CD14-positive monocyte (primary cell): ENCODE measurements around the gene POM121L12. TPM values are rescaled to one million over a fixed set of nuclear protein-coding genes. Genes with fewer than 3 reads are reported as not detected.

Experiments
- DNase-seq, 3 donors: peaks; one replicate each; pipeline ENCODE4 v3.0.0-alpha.2; 2011 to 2022
- H2AFZ ChIP-seq: 2 replicates; pipeline ENCODE4 v1.6.0; 2012; ENCODE audit warnings: mild to moderate bottlenecking, low read depth, low read length, inconsistent platforms; ENCODE audit not compliant: insufficient read depth, poor library complexity, severe bottlenecking
- H3K27ac ChIP-seq, 2 donors: 1 replicate in 1 of 2; 2 replicates in 1 of 2; pipeline ENCODE4 v1.5.1; 2012 to 2013; ENCODE audit warnings: low read length in 2 of 2, control low read depth in 1 of 2, inconsistent platforms in 1 of 2, low read depth in 1 of 2, mild to moderate bottlenecking in 1 of 2
- H3K27me3 ChIP-seq, 2 donors: one replicate each; pipeline versions ENCODE4 v1.6.0 to v1.6.1; 2011 to 2013; ENCODE audit warnings: low read length in 2 of 2; ENCODE audit not compliant: control insufficient read depth in 2 of 2, insufficient read depth in 2 of 2
- H3K36me3 ChIP-seq, 2 donors: replicated peaks in 1 of 2; 1 replicate in 1 of 2; 2 replicates in 1 of 2; pipeline versions ENCODE4 v1.5.1 to v1.6.1; 2012 to 2013; ENCODE audit warnings: low read length in 2 of 2, control low read depth in 1 of 2, inconsistent platforms in 1 of 2, mild to moderate bottlenecking in 1 of 2; ENCODE audit not compliant: insufficient read depth in 2 of 2, control insufficient read depth in 1 of 2
- H3K4me1 ChIP-seq, 2 donors: 1 replicate in 1 of 2; 2 replicates in 1 of 2; pipeline versions ENCODE4 v1.5.1 to v1.6.1; 2012 to 2013; ENCODE audit warnings: low read length in 2 of 2, control low read depth in 1 of 2, inconsistent platforms in 1 of 2, mild to moderate bottlenecking in 1 of 2, moderate library complexity in 1 of 2; ENCODE audit not compliant: insufficient read depth in 2 of 2, control insufficient read depth in 1 of 2
- H3K4me2 ChIP-seq: replicated peaks from 2 replicates; pipeline ENCODE3; 2012; ENCODE audit warnings: low read length, moderate library complexity, mild to moderate bottlenecking; ENCODE audit not compliant: poor library complexity, severe bottlenecking; ENCODE audit errors: extremely low read depth
- H3K4me3 ChIP-seq, 3 experiments: fragments of 200-600 bp in 1 of 3; sonication (generic) in 1 of 3; replicated peaks in 1 of 3; 1 replicate in 2 of 3; 2 replicates in 1 of 3; pipeline ENCODE4 v1.5.1; 2011 to 2013; ENCODE audit warnings: low read length in 3 of 3, mild to moderate bottlenecking in 3 of 3, control low read depth in 2 of 3, low read depth in 2 of 3, inconsistent platforms in 1 of 3, moderate library complexity in 1 of 3
- H3K79me2 ChIP-seq: 2 replicates; pipeline ENCODE4 v1.6.0; 2012; ENCODE audit warnings: mild to moderate bottlenecking, control low read depth, inconsistent platforms, low read length, moderate library complexity; ENCODE audit not compliant: insufficient read depth
- H3K9ac ChIP-seq: 2 replicates; pipeline ENCODE4 v1.6.0; 2017; ENCODE audit warnings: low read length, mild to moderate bottlenecking; ENCODE audit not compliant: insufficient read depth, poor library complexity, severe bottlenecking
- H3K9me3 ChIP-seq, 2 donors: replicated peaks in 1 of 2; 1 replicate in 1 of 2; 2 replicates in 1 of 2; pipeline versions ENCODE4 v1.5.1 to v1.6.1; 2012 to 2013; ENCODE audit warnings: low read length in 2 of 2, control low read depth in 1 of 2; ENCODE audit not compliant: control insufficient read depth in 1 of 2, insufficient read depth in 1 of 2
- H4K20me1 ChIP-seq: 2 replicates; pipeline ENCODE4 v1.6.0; 2012; ENCODE audit warnings: mild to moderate bottlenecking, low read length, control low read depth, moderate library complexity; ENCODE audit not compliant: insufficient read depth
- H3K27ac Mint-ChIP-seq, 7 donors: one replicate each; pipeline ENCODE4 v1.8.0; 2020; ENCODE audit warnings: mild to moderate bottlenecking in 7 of 7, mixed read lengths in 7 of 7, moderate library complexity in 6 of 7, inconsistent platforms in 2 of 7
- H3K27me3 Mint-ChIP-seq, 3 donors: one replicate each; pipeline ENCODE4 v1.8.0; 2021 to 2022; ENCODE audit warnings: low read depth in 3 of 3, mild to moderate bottlenecking in 3 of 3, mixed read lengths in 3 of 3, moderate library complexity in 3 of 3, inconsistent platforms in 1 of 3
- H3K36me3 Mint-ChIP-seq, 2 donors: one replicate each; pipeline ENCODE4 v1.8.0; 2020; ENCODE audit warnings: mixed read lengths in 2 of 2, inconsistent platforms in 1 of 2, mild to moderate bottlenecking in 1 of 2
- H3K4me1 Mint-ChIP-seq: one replicate; pipeline ENCODE4 v1.8.0; 2020; ENCODE audit warnings: mild to moderate bottlenecking, mixed read lengths
- H3K4me3 Mint-ChIP-seq, 2 donors: one replicate each; pipeline ENCODE4 v1.8.0; 2020; ENCODE audit warnings: mild to moderate bottlenecking in 2 of 2, mixed read lengths in 2 of 2, moderate library complexity in 1 of 2
- H3K9me3 Mint-ChIP-seq, 7 donors: one replicate each; pipeline ENCODE4 v1.8.0; 2020 to 2022; ENCODE audit warnings: mixed read lengths in 7 of 7, mild to moderate bottlenecking in 6 of 7, moderate library complexity in 6 of 7, inconsistent platforms in 2 of 7
- WGBS: methylation state at CpG from one replicate; pipeline ENCODE4 v1.1.5; 2013; ENCODE audit warnings: missing lambda C conversion rate; ENCODE audit not compliant: insufficient coverage; 5-methylcytosine and 5-hydroxymethylcytosine counted together
- intact Hi-C, 2 donors: fragments of 100-400 bp; cut with micrococcal nuclease; formaldehyde crosslinking; loops; one replicate each; pipeline versions ENCODE4 v1.15.0 to v1.15.1; 2023
- polyA plus RNA-seq, 3 donors: library from polyadenylated mRNA; depleted of rRNA in 1 of 3; unstranded in 2 of 3; stranded (reverse) in 1 of 3; fragments of 300-500 nt in 2 of 3; fragments of >200 nt in 1 of 3; fragmentation: Illumina TruSeq in 2 of 3; gene quantifications; 1 replicate in 2 of 3; 2 replicates in 1 of 3; pipeline ENCODE4 v1.2.3, GENCODE V29; 2012 to 2021
- TF ChIP-seq, protein P1 (sequence below): fragments of 200-600 bp; IDR thresholded peaks from one replicate; pipeline ENCODE4 v1.8.0; 2022; ENCODE audit warnings: antibody characterized with exemption, mild to moderate bottlenecking

The POM121L12 gene
- polyA plus RNA-seq, 3 donors: not detected

DNA sequence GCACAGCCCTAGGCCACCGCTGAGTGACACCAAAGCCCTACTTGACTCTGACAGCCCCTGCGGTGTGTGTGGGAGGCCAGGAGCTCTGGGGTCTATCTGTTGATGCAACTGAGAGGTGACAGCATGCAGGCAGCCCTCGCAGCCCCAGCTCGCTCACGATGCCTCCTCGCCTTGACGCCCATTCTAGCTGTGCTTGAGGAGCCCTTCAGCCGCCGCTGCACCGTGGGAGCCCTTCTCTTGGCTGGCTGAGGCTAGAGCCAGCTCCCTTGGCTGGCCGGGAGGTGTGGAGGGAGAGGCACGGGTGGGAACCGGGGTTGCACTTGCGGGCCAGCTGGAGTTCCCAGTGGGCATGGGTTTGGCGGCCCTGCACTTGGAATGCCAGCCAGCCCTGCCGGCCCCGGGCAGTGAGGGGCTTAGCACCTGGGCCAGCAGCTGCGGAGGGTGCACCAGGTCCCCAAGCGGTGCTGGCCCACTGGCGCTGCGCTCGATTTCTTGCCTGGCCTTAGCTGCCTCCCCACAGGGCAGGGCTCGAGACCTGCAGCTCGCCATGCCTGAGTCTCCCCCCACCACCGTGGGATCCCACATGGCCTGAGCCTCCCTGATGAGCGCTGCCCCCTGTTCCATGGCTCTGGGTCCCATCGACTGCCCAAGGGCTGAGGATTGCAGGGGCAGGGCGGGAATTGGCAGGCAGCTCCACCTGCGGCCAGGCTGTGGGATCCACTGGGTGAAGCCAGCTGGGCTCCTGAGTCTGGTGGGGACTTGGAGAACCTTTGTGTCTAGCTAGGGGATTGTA is 31.6 kb upstream of the POM121L12 start:
- Histone ChIP-seq H2AFZ (no peak overlapping the region), H3K4me3 (no peak overlapping the region), H3K36me3 (no peaks in the 10 kb centered on the region), H3K27ac (no peak overlapping the region), H4K20me1 (no peaks in the 10 kb centered on the region), H3K27me3 (no peaks in the 10 kb centered on the region), H3K9me3 (peaks cover 49 to 50% of the 10 kb centered on the region in 2 donors), H3K9ac (no peak overlapping the region), H3K79me2 (no peaks in the 10 kb centered on the region), H3K4me1 (no peaks in the 10 kb centered on the region), H3K4me2 (no peak overlapping the region)
- H3K9me3 Mint-ChIP-seq: peaks cover 0 to 40% (median 18%) of the 10 kb centered on the region in 7 donors
- H3K4me3 Mint-ChIP-seq: no peak overlapping the region
- no peak overlapping the region for H3K27ac Mint-ChIP-seq
- TF ChIP-seq, protein P1, sequence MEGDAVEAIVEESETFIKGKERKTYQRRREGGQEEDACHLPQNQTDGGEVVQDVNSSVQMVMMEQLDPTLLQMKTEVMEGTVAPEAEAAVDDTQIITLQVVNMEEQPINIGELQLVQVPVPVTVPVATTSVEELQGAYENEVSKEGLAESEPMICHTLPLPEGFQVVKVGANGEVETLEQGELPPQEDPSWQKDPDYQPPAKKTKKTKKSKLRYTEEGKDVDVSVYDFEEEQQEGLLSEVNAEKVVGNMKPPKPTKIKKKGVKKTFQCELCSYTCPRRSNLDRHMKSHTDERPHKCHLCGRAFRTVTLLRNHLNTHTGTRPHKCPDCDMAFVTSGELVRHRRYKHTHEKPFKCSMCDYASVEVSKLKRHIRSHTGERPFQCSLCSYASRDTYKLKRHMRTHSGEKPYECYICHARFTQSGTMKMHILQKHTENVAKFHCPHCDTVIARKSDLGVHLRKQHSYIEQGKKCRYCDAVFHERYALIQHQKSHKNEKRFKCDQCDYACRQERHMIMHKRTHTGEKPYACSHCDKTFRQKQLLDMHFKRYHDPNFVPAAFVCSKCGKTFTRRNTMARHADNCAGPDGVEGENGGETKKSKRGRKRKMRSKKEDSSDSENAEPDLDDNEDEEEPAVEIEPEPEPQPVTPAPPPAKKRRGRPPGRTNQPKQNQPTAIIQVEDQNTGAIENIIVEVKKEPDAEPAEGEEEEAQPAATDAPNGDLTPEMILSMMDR: no peak
- H3K27me3 Mint-ChIP-seq: no peaks in the 10 kb centered on the region
- intact Hi-C loops: no loop called here
- no peaks in the 10 kb centered on the region for H3K4me1 Mint-ChIP-seq
- H3K36me3 Mint-ChIP-seq: no peaks in the 10 kb centered on the region
- WGBS: 95% methylated on average over 26 of the region's 29 CpGs
- no peak for DNase-seq

DNA sequence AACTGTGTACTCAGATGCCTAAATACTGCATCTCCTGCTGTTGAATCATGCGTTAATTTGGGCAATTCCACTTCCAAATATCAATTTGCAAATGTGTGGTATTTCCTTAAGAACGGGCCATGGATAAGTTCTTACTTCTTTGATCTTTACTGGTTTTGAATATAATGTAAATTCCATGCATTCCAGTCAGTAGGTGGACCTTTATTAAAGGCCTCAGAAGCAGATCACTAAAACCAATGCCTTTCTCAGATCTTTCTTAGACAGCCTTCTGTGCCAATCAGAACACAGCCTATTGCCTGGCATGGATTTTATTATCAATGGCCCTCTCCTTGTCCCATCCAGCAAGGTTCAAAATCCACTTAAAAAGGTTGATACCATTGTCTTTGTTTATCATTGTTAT is 21.5 kb upstream of the POM121L12 start:
- Histone ChIP-seq H3K4me3 (no peak overlapping the region), H3K4me2 (no peak overlapping the region), H3K79me2 (no peaks in the 10 kb centered on the region), H3K4me1 (no peaks in the 10 kb centered on the region), H2AFZ (no peak overlapping the region), H3K9me3 (peaks cover 20 to 26% of the 10 kb centered on the region in 2 donors), H3K9ac (no peak overlapping the region), H3K36me3 (no peaks in the 10 kb centered on the region), H3K27ac (no peak overlapping the region), H3K27me3 (no peaks in the 10 kb centered on the region), H4K20me1 (no peaks in the 10 kb centered on the region)
- Mint-ChIP-seq H3K36me3 (no peaks in the 10 kb centered on the region), H3K9me3 (peaks cover 3 to 43% (median 18%) of the 10 kb centered on the region in 7 donors), H3K27me3 (no peaks in the 10 kb centered on the region), H3K4me3 (no peak overlapping the region), H3K27ac (no peak overlapping the region), H3K4me1 (no peaks in the 10 kb centered on the region)
- TF ChIP-seq, protein P1: no peak
- no peak for DNase-seq
- no CpG with 5 or more reads among the region's 2 CpGs for WGBS
- intact Hi-C loops: no loop called here
